ENCODE measurements around the gene SH3YL1. TPM values are rescaled to one million over a fixed set of nuclear protein-coding genes. Genes with fewer than 3 reads are reported as not detected.

The SH3YL1 gene
- total and polyA plus RNA-seq, 2 experiments from 2014 or later: 35.6 to 45.8 TPM

DNA sequence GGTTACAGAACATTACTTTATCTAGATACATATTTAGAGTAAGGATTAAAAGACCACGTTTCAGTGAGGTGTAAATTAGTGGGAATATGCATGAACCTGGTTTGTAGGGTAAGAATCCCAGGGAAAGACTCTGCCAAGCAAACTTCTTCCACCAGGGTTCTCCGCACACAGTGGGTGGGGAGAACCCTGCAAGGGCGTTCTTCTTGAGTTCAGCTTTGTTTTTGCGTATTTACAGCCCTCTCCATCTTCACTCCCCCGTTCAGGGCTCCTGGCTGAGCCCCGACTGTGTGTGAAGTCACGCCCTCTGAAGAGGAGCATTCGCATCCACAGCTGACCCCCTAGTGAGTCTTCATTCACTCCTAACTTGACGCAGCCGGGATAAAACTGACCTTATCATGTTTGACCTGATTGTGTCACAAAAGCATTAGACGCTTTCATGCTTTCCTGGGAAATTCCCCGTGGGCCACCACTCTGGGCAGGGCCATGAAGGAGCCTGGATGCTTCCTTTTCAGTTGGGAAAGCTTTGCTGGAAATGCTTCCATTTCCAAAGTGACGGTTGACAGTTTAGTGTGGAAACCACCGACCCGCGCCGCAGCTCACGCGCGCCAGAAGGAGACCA lies 23.1 kb upstream of the SH3YL1 start:
- H3K9me3 Mint-ChIP-seq: no peaks in the 10 kb centered on the region; the same call in 2 of the 3 replicates
- Histone ChIP-seq H3K4me2 (peak overlapping the region; percentile 84), H3K4me1 (ENCODE audit: insufficient read depth) (peaks cover 43% of the 10 kb centered on the region), H3K36me3 (ENCODE audit: insufficient read depth) (0 out of 2 replicates have a peak, but pooled peaks cover under 1% of the 10 kb centered on the region), H3F3A (replicated peaks; ENCODE audit: low read depth) (peaks cover 15% of the 10 kb centered on the region), H3K9me2 (ENCODE audit: insufficient read depth) (no peaks in the 10 kb centered on the region), H3K27ac (ENCODE audit: low read depth) (no peak overlapping the region), H3K27me3 (ENCODE audit: insufficient read depth) (peaks cover 50% of the 10 kb centered on the region), H3K79me2 (replicated peaks; ENCODE audit: insufficient read depth) (no peaks in the 10 kb centered on the region), H2AFZ (no peak overlapping the region), H4K20me1 (replicated peaks; ENCODE audit: insufficient read depth) (no peaks in the 10 kb centered on the region; the same call in 1 of the 2 replicates), H3K4me3 (peak overlapping the region; percentile 65)
- peak overlapping the region; percentile 72 for H3K4me3 Mint-ChIP-seq
- H3K4me1 Mint-ChIP-seq: peaks cover 42% of the 10 kb centered on the region
- no peak overlapping the region for H3K27ac Mint-ChIP-seq
- peaks cover 5% of the 10 kb centered on the region; the same call in 2 of the 3 replicates for H3K36me3 Mint-ChIP-seq (ENCODE audit: low read depth)
- TF ChIP-seq EZH2phosphoT487 (IDR thresholded peaks at IDR 0.05; ENCODE audit: unreplicated experiment) (no peak), REST (IDR thresholded peaks at IDR 0.05; ENCODE audit: unreplicated experiment) (no peak), ZNF114 (CRISPR knock-in tag; IDR thresholded peaks at IDR 0.05) (no peak), STAT1 (IDR thresholded peaks at IDR 0.05; ENCODE audit: unreplicated experiment) (no peak)
- TF ChIP-seq, protein P1, sequence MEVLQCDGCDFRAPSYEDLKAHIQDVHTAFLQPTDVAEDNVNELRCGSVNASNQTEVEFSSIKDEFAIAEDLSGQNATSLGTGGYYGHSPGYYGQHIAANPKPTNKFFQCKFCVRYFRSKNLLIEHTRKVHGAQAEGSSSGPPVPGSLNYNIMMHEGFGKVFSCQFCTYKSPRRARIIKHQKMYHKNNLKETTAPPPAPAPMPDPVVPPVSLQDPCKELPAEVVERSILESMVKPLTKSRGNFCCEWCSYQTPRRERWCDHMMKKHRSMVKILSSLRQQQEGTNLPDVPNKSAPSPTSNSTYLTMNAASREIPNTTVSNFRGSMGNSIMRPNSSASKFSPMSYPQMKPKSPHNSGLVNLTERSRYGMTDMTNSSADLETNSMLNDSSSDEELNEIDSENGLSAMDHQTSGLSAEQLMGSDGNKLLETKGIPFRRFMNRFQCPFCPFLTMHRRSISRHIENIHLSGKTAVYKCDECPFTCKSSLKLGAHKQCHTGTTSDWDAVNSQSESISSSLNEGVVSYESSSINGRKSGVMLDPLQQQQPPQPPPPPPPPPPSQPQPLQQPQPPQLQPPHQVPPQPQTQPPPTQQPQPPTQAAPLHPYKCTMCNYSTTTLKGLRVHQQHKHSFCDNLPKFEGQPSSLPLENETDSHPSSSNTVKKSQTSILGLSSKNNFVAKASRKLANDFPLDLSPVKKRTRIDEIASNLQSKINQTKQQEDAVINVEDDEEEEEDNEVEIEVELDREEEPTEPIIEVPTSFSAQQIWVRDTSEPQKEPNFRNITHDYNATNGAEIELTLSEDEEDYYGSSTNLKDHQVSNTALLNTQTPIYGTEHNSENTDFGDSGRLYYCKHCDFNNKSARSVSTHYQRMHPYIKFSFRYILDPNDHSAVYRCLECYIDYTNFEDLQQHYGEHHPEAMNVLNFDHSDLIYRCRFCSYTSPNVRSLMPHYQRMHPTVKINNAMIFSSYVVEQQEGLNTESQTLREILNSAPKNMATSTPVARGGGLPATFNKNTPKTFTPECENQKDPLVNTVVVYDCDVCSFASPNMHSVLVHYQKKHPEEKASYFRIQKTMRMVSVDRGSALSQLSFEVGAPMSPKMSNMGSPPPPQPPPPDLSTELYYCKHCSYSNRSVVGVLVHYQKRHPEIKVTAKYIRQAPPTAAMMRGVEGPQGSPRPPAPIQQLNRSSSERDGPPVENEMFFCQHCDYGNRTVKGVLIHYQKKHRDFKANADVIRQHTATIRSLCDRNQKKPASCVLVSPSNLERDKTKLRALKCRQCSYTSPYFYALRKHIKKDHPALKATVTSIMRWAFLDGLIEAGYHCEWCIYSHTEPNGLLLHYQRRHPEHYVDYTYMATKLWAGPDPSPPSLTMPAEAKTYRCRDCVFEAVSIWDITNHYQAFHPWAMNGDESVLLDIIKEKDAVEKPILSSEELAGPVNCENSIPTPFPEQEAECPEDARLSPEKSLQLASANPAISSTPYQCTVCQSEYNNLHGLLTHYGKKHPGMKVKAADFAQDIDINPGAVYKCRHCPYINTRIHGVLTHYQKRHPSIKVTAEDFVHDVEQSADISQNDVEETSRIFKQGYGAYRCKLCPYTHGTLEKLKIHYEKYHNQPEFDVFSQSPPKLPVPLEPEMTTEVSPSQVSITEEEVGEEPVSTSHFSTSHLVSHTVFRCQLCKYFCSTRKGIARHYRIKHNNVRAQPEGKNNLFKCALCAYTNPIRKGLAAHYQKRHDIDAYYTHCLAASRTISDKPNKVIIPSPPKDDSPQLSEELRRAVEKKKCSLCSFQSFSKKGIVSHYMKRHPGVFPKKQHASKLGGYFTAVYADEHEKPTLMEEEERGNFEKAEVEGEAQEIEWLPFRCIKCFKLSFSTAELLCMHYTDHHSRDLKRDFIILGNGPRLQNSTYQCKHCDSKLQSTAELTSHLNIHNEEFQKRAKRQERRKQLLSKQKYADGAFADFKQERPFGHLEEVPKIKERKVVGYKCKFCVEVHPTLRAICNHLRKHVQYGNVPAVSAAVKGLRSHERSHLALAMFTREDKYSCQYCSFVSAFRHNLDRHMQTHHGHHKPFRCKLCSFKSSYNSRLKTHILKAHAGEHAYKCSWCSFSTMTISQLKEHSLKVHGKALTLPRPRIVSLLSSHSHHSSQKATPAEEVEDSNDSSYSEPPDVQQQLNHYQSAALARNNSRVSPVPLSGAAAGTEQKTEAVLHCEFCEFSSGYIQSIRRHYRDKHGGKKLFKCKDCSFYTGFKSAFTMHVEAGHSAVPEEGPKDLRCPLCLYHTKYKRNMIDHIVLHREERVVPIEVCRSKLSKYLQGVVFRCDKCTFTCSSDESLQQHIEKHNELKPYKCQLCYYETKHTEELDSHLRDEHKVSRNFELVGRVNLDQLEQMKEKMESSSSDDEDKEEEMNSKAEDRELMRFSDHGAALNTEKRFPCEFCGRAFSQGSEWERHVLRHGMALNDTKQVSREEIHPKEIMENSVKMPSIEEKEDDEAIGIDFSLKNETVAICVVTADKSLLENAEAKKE (CRISPR knock-in tag; IDR thresholded peaks at IDR 0.05): no peak
- peak; percentile 24 for ATAC-seq
- peaks cover 35% of the 10 kb centered on the region for H3K27me3 Mint-ChIP-seq (ENCODE audit: insufficient read depth, low read depth, poor library complexity)
- peak; percentile 65 for DNase-seq (ENCODE audit: low spot score)
